Psoas muscle (tissue), 8 donors: Measurements from ENCODE around the gene MARCHF10. TPM values are rescaled to one million over a fixed set of nuclear protein-coding genes. Genes with fewer than 3 reads are reported as not detected.

Experiments used
- ATAC-seq, 4 donors: fragments of 200-7000 bp; cut with Tn5 transposase; one replicate each; pipeline ENCODE4 v1.9.1; 2020; ENCODE audit warnings: moderate library complexity in 3 of 4, mild to moderate bottlenecking in 2 of 4
- DNase-seq, 2 donors: peaks; one replicate each; pipeline ENCODE4 v3.0.0-alpha.2; 2020
- H3K27ac ChIP-seq: fragments of 200-600 bp; one replicate; pipeline ENCODE4 v1.8.0; 2022
- H3K27me3 ChIP-seq, 3 donors: fragments of 200-600 bp in 1 of 3; one replicate each; pipeline versions ENCODE4 v1.6.1 to v1.8.0; 2013 to 2022; ENCODE audit warnings: low read length in 2 of 3, mild to moderate bottlenecking in 2 of 3, moderate library complexity in 1 of 3; ENCODE audit not compliant: insufficient read depth in 3 of 3
- H3K36me3 ChIP-seq, 2 donors: fragments of 200-600 bp in 1 of 2; one replicate each; pipeline versions ENCODE4 v1.6.1 to v1.8.0; 2013 to 2022; ENCODE audit warnings: low read depth in 1 of 2, mild to moderate bottlenecking in 1 of 2, moderate library complexity in 1 of 2; ENCODE audit not compliant: insufficient read depth in 1 of 2
- H3K4me1 ChIP-seq: fragments of 200-600 bp; one replicate; pipeline ENCODE4 v1.8.0; 2022
- H3K4me3 ChIP-seq: fragments of 200-600 bp; one replicate; pipeline ENCODE4 v1.8.0; 2022; ENCODE audit warnings: mild to moderate bottlenecking
- H3K9me3 ChIP-seq: fragments of 200-600 bp; one replicate; pipeline ENCODE4 v1.8.0; 2022
- CTCF ChIP-seq: fragments of 200-600 bp; IDR thresholded peaks from one replicate; pipeline ENCODE4 v1.8.0; 2022; ENCODE audit warnings: antibody characterized with exemption
- WGBS, 3 donors: extraction: QIAGEN DNeasy Blood & Tissue Kit; methylation state at CpG; one replicate each; pipeline versions ENCODE4 v1.1.6 to v1.1.7; 2013; 5-methylcytosine and 5-hydroxymethylcytosine counted together
- intact Hi-C, 2 donors: fragments of 100-400 bp; cut with DNase I; formaldehyde crosslinking; loops; one replicate each; pipeline versions ENCODE4 v1.11.0 to v1.14.2; 2022
- polyA plus RNA-seq, 3 donors: library from polyadenylated mRNA; stranded (reverse); fragments of 200-250 nt; gene quantifications; one replicate each; pipeline ENCODE4 v1.2.3, GENCODE V29; 2013
- total RNA-seq, 4 donors: library from RNA; stranded (reverse); fragmentation: NEBNext Ultra II Directional in 2 of 4; extraction: Animal tissue kit (Norgen Biotek cat#: 25700) in 2 of 4; gene quantifications; one replicate each; pipeline versions ENCODE4 v1.2.1 to v1.2.4, GENCODE V29; 2021 to 2023
- donor health status: healthy with polysubstance abuse.
- donor health status: DM: no; HTN: no; CAD: no; lungs with moderate emphysema.
- donor health status: Bipolar disorder and iron deficiency.
- donor health status: healthy.
- donor health status: DM: yes; HTN: yes; CAD: no.
- donor health status: DM: no; HTN: no; CAD: no.
- donor health status: DM: no; HTN: no; CAD: no.
- donor health status: DM: yes; HTN: yes; CAD: no.

MARCHF10 gene
- total and polyA plus RNA-seq, 7 donors = 0.01 TPM; not detected in 6

DNA sequence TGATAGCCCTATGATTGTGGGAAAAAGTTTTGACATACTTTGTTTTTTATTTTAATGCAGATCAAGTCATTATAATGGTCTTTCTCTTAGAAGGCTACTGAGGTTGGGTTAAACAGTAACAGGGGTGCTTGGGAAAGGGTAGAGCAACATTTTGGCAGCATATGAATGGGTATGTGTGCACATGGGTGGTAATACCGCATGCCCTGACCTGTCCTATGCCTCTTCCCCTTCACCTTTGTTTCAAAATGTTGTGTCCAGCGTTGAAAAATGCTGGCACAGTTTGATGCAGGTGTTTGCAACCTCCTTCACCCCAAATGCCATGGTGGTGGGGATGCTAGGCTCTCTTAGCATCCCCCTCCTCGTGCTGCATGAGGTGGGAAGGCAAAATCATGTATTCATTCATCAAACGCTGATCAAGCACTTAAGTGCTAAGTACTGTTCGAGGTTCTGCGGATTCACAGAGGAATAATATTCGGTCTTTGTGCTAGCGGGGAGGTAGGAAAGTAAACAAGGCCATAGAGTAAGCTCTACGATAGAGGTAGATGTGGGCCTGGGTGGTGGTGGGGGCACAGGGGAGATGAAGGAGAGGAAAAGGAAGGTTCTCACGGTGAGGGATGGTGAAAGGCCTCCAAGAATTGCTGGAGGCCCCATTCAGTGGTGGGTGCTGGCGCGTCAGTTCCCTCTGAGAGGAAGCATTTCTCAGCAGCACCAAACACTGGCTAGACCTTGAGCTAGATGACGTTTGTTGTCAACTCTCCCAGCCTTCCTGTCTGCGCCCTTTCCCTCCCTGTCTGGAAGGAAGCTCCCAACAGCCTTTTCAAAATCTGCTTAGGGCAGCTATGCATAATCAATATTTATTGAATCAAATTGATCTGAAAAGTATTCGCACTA is 13.3 kb upstream of the MARCHF10 start:
- Histone ChIP-seq H3K27me3 (no peaks in the 10 kb centered on the region), H3K4me1 (no peaks in the 10 kb centered on the region), H3K9me3 (no peaks in the 10 kb centered on the region), H3K4me3 (no peak overlapping the region), H3K27ac (no peak overlapping the region), H3K36me3 (no peaks in the 10 kb centered on the region)
- ATAC-seq (no peak), DNase-seq (no peak)
- intact Hi-C loops = no loop called here
- 84 to 90% (median 88%) methylated on average over 15 of the region's 15 CpGs for WGBS, 3 donors
- no peak for TF ChIP-seq CTCF

DNA sequence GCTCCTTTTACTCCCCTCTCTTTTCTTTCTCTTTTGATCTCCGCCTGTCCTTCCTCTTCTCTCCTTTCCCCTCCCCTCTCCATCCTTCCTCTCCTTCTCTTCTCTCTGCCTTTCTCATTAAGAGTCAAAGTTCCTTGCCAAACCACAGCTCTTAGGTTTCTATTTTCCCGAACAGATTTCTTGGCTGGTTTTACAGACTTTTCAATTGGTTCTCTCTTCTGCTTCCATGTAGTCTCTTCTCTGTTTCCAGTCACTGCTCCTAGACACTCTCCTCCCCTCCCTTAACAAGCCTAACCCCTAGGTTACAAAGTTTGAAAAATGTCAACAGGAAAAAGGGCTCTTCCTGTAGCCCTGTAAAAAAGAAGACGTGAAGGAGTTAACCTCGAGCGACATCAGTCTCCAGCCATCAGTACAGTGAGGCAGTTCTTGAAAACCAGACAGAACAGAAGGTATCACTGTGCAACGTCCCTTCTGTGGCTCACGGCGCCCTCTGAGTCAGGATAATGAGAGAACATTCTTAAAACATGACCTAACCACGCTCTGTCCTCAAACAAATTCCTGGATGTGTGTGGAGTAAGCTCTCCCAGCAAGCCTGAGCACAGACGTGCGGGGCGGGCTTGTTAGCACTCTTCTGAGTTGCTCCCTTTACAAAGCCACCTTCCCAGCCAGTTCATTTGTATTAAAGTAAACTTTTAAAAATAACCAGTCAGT is 11.6 kb upstream of the MARCHF10 start:
- Histone ChIP-seq H3K27me3 (no peaks in the 10 kb centered on the region), H3K27ac (no peak overlapping the region), H3K9me3 (no peaks in the 10 kb centered on the region), H3K4me1 (no peaks in the 10 kb centered on the region), H3K4me3 (no peak overlapping the region), H3K36me3 (no peaks in the 10 kb centered on the region)
- 7 to 10% (median 8%) methylated on average over 12 of the region's 12 CpGs for WGBS, 3 donors
- intact Hi-C loops = loop anchor here in 1 of 2 donors (5.0 kb wide), 1 partner anchor 148 kb away; the partner anchor contains the start of gene TANC2
- TF ChIP-seq CTCF = no peak
- DNase-seq = peak; percentile 62 to 63
- peak; percentile 77 to 96 (median 84) for ATAC-seq

- no peak for ATAC-seq
- intact Hi-C loops = loop anchor here in 1 of 2 donors (5.0 kb wide), 1 partner anchor 149 kb away; the partner anchor contains the start of gene TANC2
- no peak overlapping the region for H3K4me3 ChIP-seq
- DNase-seq = no peak
- no peaks in the 10 kb centered on the region for H3K36me3 ChIP-seq
- H3K4me1 ChIP-seq = no peaks in the 10 kb centered on the region
- no peaks in the 10 kb centered on the region for H3K9me3 ChIP-seq
- WGBS, 3 donors = 94 to 97% (median 94%) methylated on average over 7 of the region's 7 CpGs
- H3K27me3 ChIP-seq = no peaks in the 10 kb centered on the region
- H3K27ac ChIP-seq = no peak overlapping the region
- no peak for TF ChIP-seq CTCF
Observed at GRCh38 chr17:62818526-62818925, 10.4 kb upstream of the MARCHF10 start.

GRCh38 chr17:62816282-62816839 is 8.2 kb upstream of the MARCHF10 start:
- 40 to 47% (median 45%) methylated on average over 6 of the region's 6 CpGs for WGBS, 3 donors
- Histone ChIP-seq H3K27me3 (no peaks in the 10 kb centered on the region), H3K4me1 (no peaks in the 10 kb centered on the region), H3K36me3 (no peaks in the 10 kb centered on the region), H3K9me3 (no peaks in the 10 kb centered on the region), H3K4me3 (no peak overlapping the region), H3K27ac (no peak overlapping the region)
- ATAC-seq (no peak), DNase-seq (no peak)
- intact Hi-C loops = loop anchor here in 1 of 2 donors (5.0 kb wide), 1 partner anchor 151 kb away; the partner anchor contains the start of gene TANC2
- no peak for TF ChIP-seq CTCF
